ENCODE measurements around the gene CRYBG1. TPM values are rescaled to one million over a fixed set of nuclear protein-coding genes. Genes with fewer than 3 reads are reported as not detected.

CRYBG1 gene
- total RNA-seq, 1 experiment from 2014 or later: 5.7 TPM

- H4K8ac ChIP-seq (replicated peaks; ENCODE audit: insufficient read length, low read depth, low read length): no peak overlapping the region
- Mint-ChIP-seq H3K27me3 (ENCODE audit: low read depth) (peaks cover 8% of the 10 kb centered on the region), H3K4me3 (no peak overlapping the region), H3K27ac (no peak overlapping the region), H3K4me1 (peaks cover 26 to 29% of the 10 kb centered on the region in 2 experiments), H3K36me3 (ENCODE audit: insufficient read depth in 1 of 3, low read depth in 3 of 3) (no peaks in the 10 kb centered on the region), H3K9me3 (no peaks in the 10 kb centered on the region)
- H3K27ac ChIP-seq (ENCODE audit: insufficient read length, low read depth, low read length): no peak overlapping the region
- H3K14ac ChIP-seq (ENCODE audit: insufficient read depth, low read length): no peak overlapping the region
- H2BK20ac ChIP-seq (ENCODE audit: low read depth, low read length, poor library complexity, severe bottlenecking): no peak overlapping the region
- H4K5ac ChIP-seq (ENCODE audit: insufficient read length, low read depth, low read length): no peak overlapping the region
- no peaks in the 10 kb centered on the region; the same call in 1 of the 2 replicates for H3K4me1 ChIP-seq (ENCODE audit: insufficient read depth, low read length)
- H3K27me3 ChIP-seq (ENCODE audit: insufficient read depth, low read length): no peaks in the 10 kb centered on the region
- H3K4ac ChIP-seq (ENCODE audit: low read depth, low read length): no peak overlapping the region
- no peak overlapping the region for H2BK12ac ChIP-seq (ENCODE audit: insufficient read length, low read depth, low read length)
- TF ChIP-seq, protein P1, sequence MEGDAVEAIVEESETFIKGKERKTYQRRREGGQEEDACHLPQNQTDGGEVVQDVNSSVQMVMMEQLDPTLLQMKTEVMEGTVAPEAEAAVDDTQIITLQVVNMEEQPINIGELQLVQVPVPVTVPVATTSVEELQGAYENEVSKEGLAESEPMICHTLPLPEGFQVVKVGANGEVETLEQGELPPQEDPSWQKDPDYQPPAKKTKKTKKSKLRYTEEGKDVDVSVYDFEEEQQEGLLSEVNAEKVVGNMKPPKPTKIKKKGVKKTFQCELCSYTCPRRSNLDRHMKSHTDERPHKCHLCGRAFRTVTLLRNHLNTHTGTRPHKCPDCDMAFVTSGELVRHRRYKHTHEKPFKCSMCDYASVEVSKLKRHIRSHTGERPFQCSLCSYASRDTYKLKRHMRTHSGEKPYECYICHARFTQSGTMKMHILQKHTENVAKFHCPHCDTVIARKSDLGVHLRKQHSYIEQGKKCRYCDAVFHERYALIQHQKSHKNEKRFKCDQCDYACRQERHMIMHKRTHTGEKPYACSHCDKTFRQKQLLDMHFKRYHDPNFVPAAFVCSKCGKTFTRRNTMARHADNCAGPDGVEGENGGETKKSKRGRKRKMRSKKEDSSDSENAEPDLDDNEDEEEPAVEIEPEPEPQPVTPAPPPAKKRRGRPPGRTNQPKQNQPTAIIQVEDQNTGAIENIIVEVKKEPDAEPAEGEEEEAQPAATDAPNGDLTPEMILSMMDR (conservative IDR thresholded peaks at IDR 0.05): no peak
- no peak overlapping the region for H2BK5ac ChIP-seq (ENCODE audit: insufficient read length, low read length)
- no peak overlapping the region for H2AK5ac ChIP-seq (ENCODE audit: insufficient read length, low read length)
- no peaks in the 10 kb centered on the region for H3K23me2 ChIP-seq (ENCODE audit: insufficient read length, low read depth, low read length, poor library complexity, severe bottlenecking)
- H3K9me3 ChIP-seq (ENCODE audit: control insufficient read depth, low read depth, low read length): no peaks in the 10 kb centered on the region
- H3K79me1 ChIP-seq (ENCODE audit: insufficient read depth, low read depth, low read length, poor library complexity, severe bottlenecking): no peaks in the 10 kb centered on the region
- H3K4me2 ChIP-seq (ENCODE audit: insufficient read depth, insufficient read length, low read length): no peak overlapping the region
- no CpG with 5 or more reads among the region's 2 CpGs for WGBS (ENCODE audit: extremely low coverage, insufficient read length, low lambda C conversion rate)
- no peak overlapping the region for H2BK15ac ChIP-seq (ENCODE audit: low read depth, low read length)
- no peaks in the 10 kb centered on the region for H4K20me1 ChIP-seq (ENCODE audit: control insufficient read depth, insufficient read depth, insufficient read length)
- no peak overlapping the region for H2BK120ac ChIP-seq (ENCODE audit: low read depth, low read length, poor library complexity, severe bottlenecking)
- no peak overlapping the region for H3T11ph ChIP-seq (ENCODE audit: low read length)
- no peak overlapping the region for H3K18ac ChIP-seq (ENCODE audit: insufficient read length, low read depth, low read length)
- no peaks in the 10 kb centered on the region for H3K79me2 ChIP-seq (ENCODE audit: insufficient read depth, low read length)
- no peak overlapping the region for H3K56ac ChIP-seq (ENCODE audit: insufficient read length, low read depth, low read length)
- H3K9ac ChIP-seq (ENCODE audit: extremely low read depth, insufficient read length, low read length): no peak overlapping the region
- no peak overlapping the region for H3K23ac ChIP-seq (ENCODE audit: insufficient read length, low read depth, low read length)
- H4K91ac ChIP-seq (ENCODE audit: insufficient read length, low read depth, low read length): no peak overlapping the region
- DNase-seq: no peak
- no peak overlapping the region for H2AFZ ChIP-seq (ENCODE audit: low read length)
Observed at GRCh38 chr6:106462923-106463557, 102.5 kb downstream of the CRYBG1 start.
